COLO829 (cell line): ENCODE results near the gene DNAJC1.
A peak's percentile ranks its signal among the peaks of the same experiment; 100 is the strongest.
"Not testable (repeated sequence)": the region's sequence is repeated elsewhere in the genome, so short reads cannot be mapped to it uniquely, and the experiment has no call there.

Experiments
- DNase-seq: peaks from one replicate; pipeline ENCODE4 v3.0.0; 2012; ENCODE audit warnings: low spot score

DNAJC1 gene

GRCh38 chr10:22003177-22003963 is at the start of gene DNAJC1:
Gene DNAJC1 (minus strand): TSS chr10:22003730. CDS start chr10:22003434, 296 bp downstream.
- DNase-seq: peak; percentile 93

GRCh38 chr10:22053048-22053447 is 49.5 kb upstream of the DNAJC1 start:
- no peak for DNase-seq

GRCh38 chr10:22049635-22050034 is 46.1 kb upstream of the DNAJC1 start:
- DNase-seq: no peak

- DNase-seq: no peak
Observed at GRCh38 chr10:22047812-22048211, 44.3 kb upstream of the DNAJC1 start.

GRCh38 chr10:22043327-22043633 is 39.8 kb upstream of the DNAJC1 start:
- DNase-seq: no peak

- no peak for DNase-seq
Observed at GRCh38 chr10:22042557-22043326, 39.2 kb upstream of the DNAJC1 start.

- no peak for DNase-seq
Observed at GRCh38 chr10:22034333-22034732, 30.8 kb upstream of the DNAJC1 start.

GRCh38 chr10:22032268-22032667 is 28.7 kb upstream of the DNAJC1 start:
- DNase-seq: not testable (repeated sequence)

- DNase-seq: no peak
Observed at GRCh38 chr10:22030421-22030820, 26.9 kb upstream of the DNAJC1 start.

GRCh38 chr10:22029445-22030236 is 26.1 kb upstream of the DNAJC1 start:
- no peak for DNase-seq

GRCh38 chr10:22027364-22028238 is 24.1 kb upstream of the DNAJC1 start:
- no peak for DNase-seq

- no peak for DNase-seq
Observed at GRCh38 chr10:22026287-22026686, 22.8 kb upstream of the DNAJC1 start.

GRCh38 chr10:22023508-22023907 is 20.0 kb upstream of the DNAJC1 start:
- DNase-seq: no peak

- DNase-seq: no peak
Observed at GRCh38 chr10:22022257-22023032, 18.9 kb upstream of the DNAJC1 start.

GRCh38 chr10:22021144-22021543 is 17.6 kb upstream of the DNAJC1 start:
- not testable (repeated sequence) for DNase-seq

GRCh38 chr10:22017283-22018020 is 13.9 kb upstream of the DNAJC1 start:
- DNase-seq: no peak

- DNase-seq: no peak
Observed at GRCh38 chr10:22016046-22016705, 12.6 kb upstream of the DNAJC1 start.

GRCh38 chr10:22010973-22011408 is 7.5 kb upstream of the DNAJC1 start:
- no peak for DNase-seq

- DNase-seq: no peak
Observed at GRCh38 chr10:22010539-22010938, 7.0 kb upstream of the DNAJC1 start.
